HTR-8/SVneo (cell line): ENCODE data around the gene BTN3A1.
"Not testable (repeated sequence)": the region's sequence is repeated elsewhere in the genome, so short reads cannot be mapped to it uniquely, and the experiment has no call there.

Experiments used
- DNase-seq: peaks from one replicate; pipeline ENCODE4 v3.0.0; 2011; ENCODE audit warnings: low spot score, mixed read lengths; ENCODE audit not compliant: insufficient read length
- FAIRE-seq: peaks from 2 replicates; lab custom pipeline; 2011; peaks lifted over from hg19 to GRCh38; lab: Jason Lieb, UNC

BTN3A1 gene

GRCh38 chr6:26436018-26436417, 33.9 kb downstream of the BTN3A1 start:
- FAIRE-seq (no peak), DNase-seq (no peak)

- DNase-seq (no peak), FAIRE-seq (no peak)
Measured at GRCh38 chr6:26437550-26437949, 35.5 kb downstream of the BTN3A1 start.

- DNase-seq (no peak), FAIRE-seq (no peak)
Measured at GRCh38 chr6:26438000-26438399, 35.9 kb downstream of the BTN3A1 start.

- FAIRE-seq = no peak
- no peak for DNase-seq
Measured at GRCh38 chr6:26439151-26440125, 37.4 kb downstream of the BTN3A1 start.

- DNase-seq = no peak
Measured at GRCh38 chr6:26440977-26441358, 38.9 kb downstream of the BTN3A1 start.

GRCh38 chr6:26441977-26442376, 39.9 kb downstream of the BTN3A1 start:
- DNase-seq = no peak
- FAIRE-seq = no peak

More at GRCh38 chr6:26440977-26441358, 38.9 kb downstream of the BTN3A1 start:
- FAIRE-seq = no peak

GRCh38 chr6:26445934-26446667, 44.0 kb downstream of the BTN3A1 start:
- DNase-seq = no peak
- FAIRE-seq = no peak

- no peak for DNase-seq
- FAIRE-seq = no peak
Measured at GRCh38 chr6:26447257-26447656, 45.2 kb downstream of the BTN3A1 start.

GRCh38 chr6:26450240-26450639, 48.2 kb downstream of the BTN3A1 start:
- no peak for DNase-seq
- no peak for FAIRE-seq

- FAIRE-seq (no peak), DNase-seq (no peak)
Measured at GRCh38 chr6:26452631-26453235, 50.7 kb downstream of the BTN3A1 start.

- DNase-seq (no peak), FAIRE-seq (no peak)
Measured at GRCh38 chr6:26454631-26455030, 52.6 kb downstream of the BTN3A1 start.

GRCh38 chr6:26455357-26455970, 53.4 kb downstream of the BTN3A1 start:
- no peak for FAIRE-seq

GRCh38 chr6:26457264-26457805, 55.3 kb downstream of the BTN3A1 start:
- FAIRE-seq (no peak), DNase-seq (peak; percentile 30)

More at GRCh38 chr6:26455357-26455970, 53.4 kb downstream of the BTN3A1 start:
- no peak for DNase-seq

- FAIRE-seq = no peak
- peak; percentile 92 for DNase-seq
Measured at GRCh38 chr6:26457806-26458688, 56.0 kb downstream of the BTN3A1 start, which contains the start of gene BTN2A1. Gene BTN2A1 (plus strand): TSS chr6:26457955. CDS start chr6:26458637, 682 bp downstream.

GRCh38 chr6:26459023-26459810, 57.1 kb downstream of the BTN3A1 start:
- FAIRE-seq (no peak), DNase-seq (no peak)

- FAIRE-seq, DNase-seq: not testable (repeated sequence)
Measured at GRCh38 chr6:26461353-26461752, 59.3 kb downstream of the BTN3A1 start.

GRCh38 chr6:26464014-26464413, 61.9 kb downstream of the BTN3A1 start:
- FAIRE-seq = no peak
- DNase-seq = no peak
